Smooth muscle cell (in vitro differentiated cells): ENCODE data around the gene FAM187B. TPM values are rescaled to one million over a fixed set of nuclear protein-coding genes. Genes with fewer than 3 reads are reported as not detected.

ENCODE experiments used
- DNase-seq: peaks from one replicate; lab custom pipeline; 2025; ENCODE audit not compliant: unreplicated experiment; lab: John Stamatoyannopoulos, UW
- H2AFZ ChIP-seq: fragments of 200-600 bp; sonication (generic); 2 replicates; pipeline ENCODE4 v1.6.0; 2016; ENCODE audit warnings: antibody characterized with exemption, low read depth, mild to moderate bottlenecking
- H3F3A ChIP-seq: fragments of 200-600 bp; sonication (generic); 2 replicates; pipeline ENCODE4 v1.6.0; 2017; ENCODE audit warnings: antibody characterized with exemption, low read depth
- H3K27ac ChIP-seq: fragments of 200-600 bp; sonication (generic); 2 replicates; pipeline ENCODE4 v1.5.1; 2016; ENCODE audit warnings: low read depth, mild to moderate bottlenecking
- H3K27me3 ChIP-seq: fragments of 200-600 bp; sonication (generic); 2 replicates; pipeline ENCODE4 v1.6.1; 2016; ENCODE audit warnings: low read depth, mild to moderate bottlenecking
- H3K36me3 ChIP-seq: fragments of 200-600 bp; sonication (generic); 2 replicates; pipeline ENCODE4 v1.5.1; 2016; ENCODE audit warnings: low read depth
- H3K4me1 ChIP-seq: fragments of 200-600 bp; sonication (generic); 2 replicates; pipeline ENCODE4 v1.5.1; 2016; ENCODE audit warnings: low read depth
- H3K4me2 ChIP-seq: fragments of 200-600 bp; sonication (generic); 2 replicates; pipeline ENCODE4 v1.6.0; 2016; ENCODE audit warnings: mild to moderate bottlenecking
- H3K4me3 ChIP-seq: fragments of 200-600 bp; sonication (generic); 2 replicates; pipeline ENCODE4 v1.5.1; 2016; ENCODE audit warnings: mild to moderate bottlenecking
- H3K79me2 ChIP-seq: fragments of 200-600 bp; sonication (generic); 2 replicates; pipeline ENCODE4 v1.6.0; 2016; ENCODE audit warnings: low read depth, mild to moderate bottlenecking
- H3K9ac ChIP-seq: fragments of 200-600 bp; sonication (generic); 2 replicates; pipeline ENCODE4 v1.6.0; 2016; ENCODE audit warnings: low read depth
- H3K9me3 ChIP-seq: fragments of 200-600 bp; sonication (generic); replicated peaks from 2 replicates; pipeline ENCODE4 v1.5.1; 2016; ENCODE audit warnings: low read depth
- H4K20me1 ChIP-seq: fragments of 200-600 bp; sonication (generic); 2 replicates; pipeline ENCODE4 v1.6.0; 2016; ENCODE audit warnings: low read depth
- WGBS: methylation state at CpG from one replicate; pipeline ENCODE4 v1.1.7; 2016; ENCODE audit warnings: low lambda C conversion rate; 5-methylcytosine and 5-hydroxymethylcytosine counted together
- polyA plus RNA-seq: library from polyadenylated mRNA; unstranded; fragments of >200 nt; fragmentation: Nextera tagmentation; extraction: Ambion mirVana; gene quantifications from 2 replicates; pipeline ENCODE4 v1.2.1, GENCODE V29; 2016
- total RNA-seq: library from RNA; depleted of rRNA; stranded (reverse); fragments of >200 nt; gene quantifications from 2 replicates; pipeline ENCODE4 v1.2.3, GENCODE V29; 2014
- TF ChIP-seq, protein P1 (sequence below): fragments of 200-600 bp; sonication (generic); IDR thresholded peaks from 2 replicates; pipeline ENCODE4 v1.5.1; 2017; ENCODE audit warnings: borderline replicate concordance, mild to moderate bottlenecking, antibody characterized with exemption; ENCODE audit not compliant: insufficient read depth, poor library complexity, severe bottlenecking

FAM187B gene
- total and polyA plus RNA-seq, 2 experiments from 2014 or later: not detected

DNA sequence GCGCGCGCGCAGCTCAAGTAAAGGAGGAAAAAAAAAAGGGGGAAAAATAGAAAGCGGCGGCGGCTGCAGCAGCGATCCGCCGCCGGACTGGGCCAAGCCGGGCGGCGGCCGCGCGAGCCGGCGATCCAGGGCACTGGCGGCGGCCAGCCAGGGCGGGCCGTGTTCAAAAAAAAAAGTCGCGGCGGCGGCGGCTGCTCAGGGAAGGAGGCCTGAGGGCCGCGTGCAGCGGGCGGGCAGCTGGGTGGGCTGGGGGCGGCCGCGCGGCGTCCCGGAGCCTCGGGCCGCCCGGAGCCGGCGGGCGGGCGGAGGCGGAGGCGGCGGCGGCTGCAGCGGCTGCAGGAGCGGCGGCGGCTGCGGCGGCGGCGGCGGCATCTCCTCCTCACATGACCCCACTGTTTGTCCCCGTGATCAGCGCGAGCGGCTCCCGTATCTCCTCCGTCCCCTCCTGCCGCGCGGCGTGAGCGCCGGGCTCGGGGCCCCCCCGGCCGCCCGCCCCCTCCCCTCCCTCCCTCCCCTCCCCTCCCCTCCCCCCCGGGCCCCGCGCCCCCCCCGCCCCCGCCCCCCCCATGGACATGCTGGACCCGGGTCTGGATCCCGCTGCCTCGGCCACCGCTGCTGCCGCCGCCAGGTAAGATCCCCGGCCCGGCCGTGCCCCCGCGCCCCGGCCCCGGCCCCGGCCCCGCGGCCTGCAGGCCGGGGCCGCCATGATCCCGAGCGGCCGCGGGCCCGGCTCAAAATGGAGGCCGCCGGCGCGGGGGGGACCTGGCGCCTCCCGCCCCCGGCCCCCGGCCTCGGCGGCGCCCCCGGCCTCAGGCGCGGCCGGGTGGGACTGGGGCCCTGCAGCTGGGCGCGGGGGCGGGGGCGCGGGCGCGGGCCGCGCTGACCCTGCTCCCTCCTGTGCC, 40.2 kb upstream of the FAM187B start, which contains the start of gene USF2:
TSS of gene USF2 (plus strand) at position 427 of the 902 bp plus-strand sequence. CDS start at position 567, 140 bp downstream.
- WGBS: no CpG with 5 or more reads among the region's 126 CpGs
- Histone ChIP-seq H3K27ac (peak within 1 kb of the TSS; percentile 71), H3F3A (peaks cover 17% of the 10 kb centered on the region), H2AFZ (peak within 1 kb of the TSS; percentile 90), H3K79me2 (peaks cover 8% of the 10 kb centered on the region), H3K9me3 (no peaks in the 10 kb centered on the region), H3K9ac (peak within 1 kb of the TSS; percentile 86), H4K20me1 (peaks cover 14% of the 10 kb centered on the region), H3K4me3 (peak within 1 kb of the TSS; percentile 90), H3K36me3 (no peaks in the 10 kb centered on the region), H3K4me2 (peak within 1 kb of the TSS; percentile 100), H3K27me3 (no peaks in the 10 kb centered on the region), H3K4me1 (peaks cover 3% of the 10 kb centered on the region)
- TF ChIP-seq, protein P1, sequence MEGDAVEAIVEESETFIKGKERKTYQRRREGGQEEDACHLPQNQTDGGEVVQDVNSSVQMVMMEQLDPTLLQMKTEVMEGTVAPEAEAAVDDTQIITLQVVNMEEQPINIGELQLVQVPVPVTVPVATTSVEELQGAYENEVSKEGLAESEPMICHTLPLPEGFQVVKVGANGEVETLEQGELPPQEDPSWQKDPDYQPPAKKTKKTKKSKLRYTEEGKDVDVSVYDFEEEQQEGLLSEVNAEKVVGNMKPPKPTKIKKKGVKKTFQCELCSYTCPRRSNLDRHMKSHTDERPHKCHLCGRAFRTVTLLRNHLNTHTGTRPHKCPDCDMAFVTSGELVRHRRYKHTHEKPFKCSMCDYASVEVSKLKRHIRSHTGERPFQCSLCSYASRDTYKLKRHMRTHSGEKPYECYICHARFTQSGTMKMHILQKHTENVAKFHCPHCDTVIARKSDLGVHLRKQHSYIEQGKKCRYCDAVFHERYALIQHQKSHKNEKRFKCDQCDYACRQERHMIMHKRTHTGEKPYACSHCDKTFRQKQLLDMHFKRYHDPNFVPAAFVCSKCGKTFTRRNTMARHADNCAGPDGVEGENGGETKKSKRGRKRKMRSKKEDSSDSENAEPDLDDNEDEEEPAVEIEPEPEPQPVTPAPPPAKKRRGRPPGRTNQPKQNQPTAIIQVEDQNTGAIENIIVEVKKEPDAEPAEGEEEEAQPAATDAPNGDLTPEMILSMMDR: no peak
- DNase-seq: peak; percentile 58

GRCh38 chr19:35267818-35268535, 39.4 kb upstream of the FAM187B start:
- peaks cover 8% of the 10 kb centered on the region for H3K79me2 ChIP-seq
- peak overlapping the region; percentile 100 for H3K4me2 ChIP-seq
- H3K27ac ChIP-seq: peak overlapping the region; percentile 71
- H3K36me3 ChIP-seq: no peaks in the 10 kb centered on the region
- H3K9ac ChIP-seq: peak overlapping the region; percentile 86
- peaks cover 3% of the 10 kb centered on the region for H3K4me1 ChIP-seq
- peak overlapping the region; percentile 90 for H3K4me3 ChIP-seq
- H2AFZ ChIP-seq: peak overlapping the region; percentile 90
- H3F3A ChIP-seq: peaks cover 17% of the 10 kb centered on the region
- peaks cover 11% of the 10 kb centered on the region for H4K20me1 ChIP-seq
- no peaks in the 10 kb centered on the region for H3K27me3 ChIP-seq
- DNase-seq: peak; percentile 41
- TF ChIP-seq, protein P1: no peak
- no peaks in the 10 kb centered on the region for H3K9me3 ChIP-seq
- WGBS: under 1% methylated on average over 47 of the region's 100 CpGs

- Histone ChIP-seq H3K9me3 (no peaks in the 10 kb centered on the region), H3K4me3 (peak overlapping the region; percentile 90), H3K27me3 (no peaks in the 10 kb centered on the region), H3K4me1 (peaks cover 3% of the 10 kb centered on the region), H3K79me2 (peaks cover 8% of the 10 kb centered on the region), H4K20me1 (peaks cover 10% of the 10 kb centered on the region), H3K36me3 (no peaks in the 10 kb centered on the region), H3K9ac (peak overlapping the region; percentile 86), H2AFZ (peak overlapping the region; percentile 90), H3F3A (peaks cover 17% of the 10 kb centered on the region), H3K27ac (peak overlapping the region; percentile 71), H3K4me2 (peak overlapping the region; percentile 100)
- TF ChIP-seq, protein P1: no peak
- DNase-seq: no peak
- 20% methylated on average over 38 of the region's 40 CpGs for WGBS
Observed at GRCh38 chr19:35267353-35267817, 38.8 kb upstream of the FAM187B start.
